WTC11 (cell line): ENCODE results near the gene MYL4. TPM values are rescaled to one million over a fixed set of nuclear protein-coding genes. Genes with fewer than 3 reads are reported as not detected.
A peak's percentile ranks its signal among the peaks of the same experiment; 100 is the strongest.

Source experiments
- ATAC-seq: fragments of 200-7000 bp; cut with Tn5 transposase; 2 replicates; pipeline ENCODE4 v1.10.0; 2021; ENCODE audit warnings: mild to moderate bottlenecking, moderate library complexity
- Bru-seq: library from RNA; stranded (reverse); fragments of 400-500 nt; gene quantifications from one replicate; lab custom pipeline; 2021; lab: Mats Ljungman, UMichigan
- CTCF ChIA-PET: fragments of 300-600 bp; sonication (Branson Sonifier 250); formaldehyde crosslinking; loops from one replicate; lab custom pipeline; 2021; ENCODE audit warnings: antibody characterized with exemption; lab: Charles Lee
- POLR2A ChIA-PET: fragments of 350-600 bp; sonication (Branson Sonifier 250); formaldehyde crosslinking; loops from one replicate; lab custom pipeline; 2021; ENCODE audit warnings: antibody characterized with exemption; lab: Charles Lee
- DNase-seq: peaks from one replicate; pipeline ENCODE4 v3.0.0; 2021; ENCODE audit warnings: low spot score
- H3K27ac Mint-ChIP-seq: 2 replicates; pipeline ENCODE4 v1.8.0; 2021; ENCODE audit warnings: mixed read lengths
- H3K27me3 Mint-ChIP-seq: 2 replicates; pipeline ENCODE4 v1.8.0; 2021; ENCODE audit warnings: low read depth, mild to moderate bottlenecking, moderate library complexity, mixed read lengths
- H3K36me3 Mint-ChIP-seq: 2 replicates; pipeline ENCODE4 v1.8.0; 2021; ENCODE audit warnings: mixed read lengths
- H3K4me1 Mint-ChIP-seq: 2 replicates; pipeline ENCODE4 v1.8.0; 2022; ENCODE audit warnings: mixed read lengths
- H3K4me3 Mint-ChIP-seq: 2 replicates; pipeline ENCODE4 v1.8.0; 2021; ENCODE audit warnings: mild to moderate bottlenecking, moderate library complexity, mixed read lengths
- H3K9me3 Mint-ChIP-seq: 2 replicates; pipeline ENCODE4 v1.8.0; 2021; ENCODE audit warnings: mixed read lengths
- AFF4 ChIP-seq: sonication (generic); formaldehyde crosslinking; IDR thresholded peaks from 2 replicates; pipeline ENCODE4 v1.8.1; 2023; ENCODE audit warnings: mild to moderate bottlenecking, missing genetic modification reagents, borderline replicate concordance
- ATF1 ChIP-seq: sonication (generic); formaldehyde crosslinking; IDR thresholded peaks from 2 replicates; pipeline ENCODE4 v1.8.1; 2023; ENCODE audit warnings: mild to moderate bottlenecking, moderate library complexity, missing genetic modification reagents
- E2F4 ChIP-seq: sonication (generic); formaldehyde crosslinking; IDR thresholded peaks from 2 replicates; pipeline ENCODE4 v1.8.1; 2022; ENCODE audit warnings: low read depth, mild to moderate bottlenecking, moderate library complexity, missing genetic modification reagents, borderline replicate concordance
- ETV6 ChIP-seq: sonication (generic); formaldehyde crosslinking; IDR thresholded peaks from 2 replicates; pipeline ENCODE4 v1.8.1; 2022; ENCODE audit warnings: mild to moderate bottlenecking, missing genetic modification reagents
- GABPB1 ChIP-seq: sonication (generic); formaldehyde crosslinking; IDR thresholded peaks from 2 replicates; pipeline ENCODE4 v1.8.1; 2023; ENCODE audit warnings: mild to moderate bottlenecking, missing genetic modification reagents
- MLX ChIP-seq: sonication (generic); formaldehyde crosslinking; IDR thresholded peaks from 2 replicates; pipeline ENCODE4 v1.8.1; 2023; ENCODE audit warnings: mild to moderate bottlenecking, missing genetic modification reagents, moderate library complexity
- SOX15 ChIP-seq: fragments of 250-450 bp; sonication (Bioruptor Pico); IDR thresholded peaks from 2 replicates; pipeline ENCODE4 v1.9.0; 2021; ENCODE audit warnings: mild to moderate bottlenecking
- TEAD4 ChIP-seq: sonication (generic); formaldehyde crosslinking; IDR thresholded peaks from 2 replicates; pipeline ENCODE4 v1.8.0; 2022; ENCODE audit warnings: mild to moderate bottlenecking, missing genetic modification reagents
- ZNF121 ChIP-seq: sonication (generic); formaldehyde crosslinking; IDR thresholded peaks from 2 replicates; pipeline ENCODE4 v1.8.0; 2023; ENCODE audit warnings: missing genetic modification reagents
- long read RNA-seq, 3 experiments: library from RNA in 1 of 3; library from capped mRNA in 1 of 3; library from polyadenylated mRNA in 1 of 3; unstranded in 2 of 3; stranded (forward) in 1 of 3; transcript quantifications; one replicate each; pipeline ENCODE4 v2.0.0, GENCODE V29; 2021
- total RNA-seq: library from RNA; stranded (reverse); gene quantifications from 3 replicates; pipeline ENCODE4 v1.2.3, GENCODE V29; 2021
- TF ChIP-seq, protein P1 (sequence below): sonication (generic); formaldehyde crosslinking; IDR thresholded peaks from 2 replicates; pipeline ENCODE4 v1.8.0; 2022; ENCODE audit warnings: mild to moderate bottlenecking, missing genetic modification reagents
- TF ChIP-seq, protein P2 (sequence below): sonication (generic); formaldehyde crosslinking; IDR thresholded peaks from 2 replicates; pipeline ENCODE4 v1.8.0; 2023; ENCODE audit warnings: missing genetic modification reagents
- TF ChIP-seq, protein P3 (sequence below): sonication (generic); formaldehyde crosslinking; IDR thresholded peaks from 2 replicates; pipeline ENCODE4 v1.8.1; 2022; ENCODE audit warnings: mild to moderate bottlenecking, moderate library complexity, missing genetic modification reagents
- TF ChIP-seq, protein P4 (sequence below): fragments of 250-450 bp; sonication (Bioruptor Pico); IDR thresholded peaks from 2 replicates; pipeline ENCODE4 v1.8.0; 2021; ENCODE audit warnings: mild to moderate bottlenecking
- TF ChIP-seq, protein P5 (sequence below): fragments of 250-450 bp; sonication (Bioruptor Pico); conservative IDR thresholded peaks from 2 replicates; pipeline ENCODE4 v1.9.0; 2021; ENCODE audit warnings: mild to moderate bottlenecking

Gene MYL4
- total RNA-seq = 0.50 TPM in 1 of 3 replicates, not detected in the others
- Bru-seq, nascent RNA = percentile 3 among the genes with signal in this experiment
- long read RNA-seq, experiment 1 = 0 reads
- long read RNA-seq, experiment 2 = 0 reads
- long read RNA-seq, experiment 3 = 0 reads

DNA sequence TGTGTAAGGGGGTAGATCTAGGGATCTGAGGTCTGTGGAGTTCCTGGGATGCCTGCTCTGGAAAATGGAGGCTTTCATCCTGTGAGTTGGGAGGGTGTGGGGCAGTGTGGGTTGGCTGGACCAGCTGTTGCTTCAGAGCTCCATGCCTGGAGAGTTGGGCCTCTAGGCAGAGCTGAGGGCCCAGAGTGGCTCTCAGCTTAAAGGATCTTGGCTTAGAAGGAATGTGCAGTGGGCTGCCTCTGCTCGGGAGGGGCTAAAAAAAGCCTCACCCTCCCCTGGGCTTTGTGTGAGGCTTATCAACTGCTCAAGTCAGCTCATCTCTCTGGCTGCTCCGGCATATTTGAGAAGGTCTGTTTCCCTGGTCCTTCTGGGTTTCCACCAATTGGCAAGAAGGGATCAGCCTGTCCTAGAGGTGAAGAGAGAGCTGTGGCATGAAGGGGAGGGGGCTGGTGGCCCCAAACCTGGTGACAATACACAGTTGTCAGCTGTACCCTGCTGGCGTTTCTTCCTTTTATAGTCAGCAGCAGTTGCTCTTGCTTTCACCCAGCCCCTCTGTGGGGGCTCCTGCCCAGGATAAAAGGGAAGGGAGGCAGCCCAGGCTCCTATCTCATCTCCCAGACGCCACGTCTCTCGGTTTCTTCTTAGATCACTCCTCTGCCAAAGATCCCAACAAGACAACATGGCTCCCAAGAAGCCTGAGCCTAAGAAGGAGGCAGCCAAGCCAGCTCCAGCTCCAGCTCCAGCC is at the start of gene MYL4:
Gene MYL4, plus strand, starts transcription at position 605 of the 745 bp plus-strand sequence. Its CDS starts 75 bp downstream, at position 680.
- ChIA-PET POLR2A (no interaction called here), CTCF (interaction anchor here (1.1 kb wide), 1 partner anchor 107 kb away, joined by 4 read pairs; no protein-coding TSS in a partner anchor)
- peaks cover 18% of the 10 kb centered on the region for H3K4me1 Mint-ChIP-seq
- DNase-seq (no peak), ATAC-seq (no peak)
- H3K27me3 Mint-ChIP-seq = peaks cover 11% of the 10 kb centered on the region; the same call in 1 of the 2 replicates
- H3K27ac Mint-ChIP-seq = no peak within 1 kb of the TSS
- TF ChIP-seq SOX15 = no peak
- no peaks in the 10 kb centered on the region for H3K36me3 Mint-ChIP-seq
- no peak within 1 kb of the TSS for H3K4me3 Mint-ChIP-seq
- no peaks in the 10 kb centered on the region for H3K9me3 Mint-ChIP-seq

- DNase-seq = no peak
- Mint-ChIP-seq H3K4me3 (no peak overlapping the region), H3K27ac (no peak overlapping the region)
- TF ChIP-seq TEAD4 (CRISPR knock-in tag) (no peak), E2F4 (CRISPR knock-in tag) (no peak), MLX (CRISPR knock-in tag) (no peak), ETV6 (no peak), ZNF121 (CRISPR knock-in tag) (no peak), AFF4 (no peak), ATF1 (CRISPR knock-in tag) (no peak), GABPB1 (CRISPR knock-in tag) (no peak)
- TF ChIP-seq, protein P1, sequence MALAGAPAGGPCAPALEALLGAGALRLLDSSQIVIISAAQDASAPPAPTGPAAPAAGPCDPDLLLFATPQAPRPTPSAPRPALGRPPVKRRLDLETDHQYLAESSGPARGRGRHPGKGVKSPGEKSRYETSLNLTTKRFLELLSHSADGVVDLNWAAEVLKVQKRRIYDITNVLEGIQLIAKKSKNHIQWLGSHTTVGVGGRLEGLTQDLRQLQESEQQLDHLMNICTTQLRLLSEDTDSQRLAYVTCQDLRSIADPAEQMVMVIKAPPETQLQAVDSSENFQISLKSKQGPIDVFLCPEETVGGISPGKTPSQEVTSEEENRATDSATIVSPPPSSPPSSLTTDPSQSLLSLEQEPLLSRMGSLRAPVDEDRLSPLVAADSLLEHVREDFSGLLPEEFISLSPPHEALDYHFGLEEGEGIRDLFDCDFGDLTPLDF (CRISPR knock-in tag) = no peak
- TF ChIP-seq, protein P2, sequence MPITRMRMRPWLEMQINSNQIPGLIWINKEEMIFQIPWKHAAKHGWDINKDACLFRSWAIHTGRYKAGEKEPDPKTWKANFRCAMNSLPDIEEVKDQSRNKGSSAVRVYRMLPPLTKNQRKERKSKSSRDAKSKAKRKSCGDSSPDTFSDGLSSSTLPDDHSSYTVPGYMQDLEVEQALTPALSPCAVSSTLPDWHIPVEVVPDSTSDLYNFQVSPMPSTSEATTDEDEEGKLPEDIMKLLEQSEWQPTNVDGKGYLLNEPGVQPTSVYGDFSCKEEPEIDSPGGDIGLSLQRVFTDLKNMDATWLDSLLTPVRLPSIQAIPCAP (CRISPR knock-in tag) = no peak
- TF ChIP-seq, protein P3, sequence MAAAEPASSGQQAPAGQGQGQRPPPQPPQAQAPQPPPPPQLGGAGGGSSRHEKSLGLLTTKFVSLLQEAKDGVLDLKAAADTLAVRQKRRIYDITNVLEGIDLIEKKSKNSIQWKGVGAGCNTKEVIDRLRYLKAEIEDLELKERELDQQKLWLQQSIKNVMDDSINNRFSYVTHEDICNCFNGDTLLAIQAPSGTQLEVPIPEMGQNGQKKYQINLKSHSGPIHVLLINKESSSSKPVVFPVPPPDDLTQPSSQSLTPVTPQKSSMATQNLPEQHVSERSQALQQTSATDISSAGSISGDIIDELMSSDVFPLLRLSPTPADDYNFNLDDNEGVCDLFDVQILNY = no peak
- TF ChIP-seq, protein P4, sequence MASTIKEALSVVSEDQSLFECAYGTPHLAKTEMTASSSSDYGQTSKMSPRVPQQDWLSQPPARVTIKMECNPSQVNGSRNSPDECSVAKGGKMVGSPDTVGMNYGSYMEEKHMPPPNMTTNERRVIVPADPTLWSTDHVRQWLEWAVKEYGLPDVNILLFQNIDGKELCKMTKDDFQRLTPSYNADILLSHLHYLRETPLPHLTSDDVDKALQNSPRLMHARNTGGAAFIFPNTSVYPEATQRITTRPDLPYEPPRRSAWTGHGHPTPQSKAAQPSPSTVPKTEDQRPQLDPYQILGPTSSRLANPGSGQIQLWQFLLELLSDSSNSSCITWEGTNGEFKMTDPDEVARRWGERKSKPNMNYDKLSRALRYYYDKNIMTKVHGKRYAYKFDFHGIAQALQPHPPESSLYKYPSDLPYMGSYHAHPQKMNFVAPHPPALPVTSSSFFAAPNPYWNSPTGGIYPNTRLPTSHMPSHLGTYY (CRISPR knock-in tag) = no peak
- TF ChIP-seq, protein P5, sequence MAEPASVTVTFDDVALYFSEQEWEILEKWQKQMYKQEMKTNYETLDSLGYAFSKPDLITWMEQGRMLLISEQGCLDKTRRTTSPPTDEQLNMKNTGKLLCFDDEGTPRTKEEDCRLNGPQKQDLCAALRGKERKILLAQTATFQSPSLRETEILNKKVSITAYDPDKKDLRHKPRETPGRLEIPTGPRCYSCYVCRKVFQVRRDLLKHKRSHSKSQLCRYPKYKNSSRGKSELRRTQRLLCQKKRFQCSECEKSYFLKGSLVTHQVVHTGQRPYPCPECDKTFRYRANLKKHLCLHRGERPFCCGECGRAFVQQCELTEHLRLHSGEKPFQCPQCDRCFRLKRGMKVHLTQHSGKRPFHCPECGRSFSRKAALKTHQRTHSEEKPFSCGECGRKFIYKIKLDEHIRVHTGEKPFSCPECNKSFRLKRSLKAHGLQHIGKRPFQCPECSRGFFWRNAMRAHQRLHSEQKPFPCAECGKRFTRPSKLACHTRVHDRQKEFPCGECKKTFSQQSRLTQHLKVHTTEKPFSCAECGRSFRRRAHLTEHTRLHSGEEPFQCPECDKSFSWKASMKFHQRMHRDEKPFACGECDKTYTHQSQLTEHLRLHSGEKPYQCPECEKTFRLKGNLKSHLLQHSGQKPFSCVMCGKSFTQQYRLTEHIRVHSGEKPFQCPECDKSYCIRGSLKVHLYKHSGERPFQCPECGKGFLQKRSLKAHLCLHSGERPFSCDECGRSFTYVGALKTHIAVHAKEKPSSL (CRISPR knock-in tag) = no peak
- TF ChIP-seq, all 79 proteins: peak for 0
- no peak for ATAC-seq
- Mint-ChIP-seq H3K27me3 (no peaks in the 10 kb centered on the region), H3K4me1 (no peaks in the 10 kb centered on the region), H3K36me3 (peaks cover 23% of the 10 kb centered on the region), H3K9me3 (no peaks in the 10 kb centered on the region)
- POLR2A ChIA-PET = no interaction called here
- CTCF ChIA-PET = no interaction called here
Measured at GRCh38 chr17:47162013-47162622, 47.0 kb upstream of the MYL4 start.
